HS-27A (cell line): ENCODE results near the gene KRT13.
A peak's percentile ranks its signal among the peaks of the same experiment; 100 is the strongest.
"Not testable (repeated sequence)": the region's sequence is repeated elsewhere in the genome, so short reads cannot be mapped to it uniquely, and the experiment has no call there.

Experiments
- DNase-seq: peaks from one replicate; pipeline ENCODE4 v3.0.0-alpha.2; 2012; ENCODE audit warnings: low read depth, missing footprints

KRT13 gene

GRCh38 chr17:41505007-41505808 is at the start of gene KRT13:
Gene KRT13, minus strand, starts transcription at chr17:41505612. Its CDS starts 62 bp downstream, at chr17:41505550.
- no peak for DNase-seq

DNA sequence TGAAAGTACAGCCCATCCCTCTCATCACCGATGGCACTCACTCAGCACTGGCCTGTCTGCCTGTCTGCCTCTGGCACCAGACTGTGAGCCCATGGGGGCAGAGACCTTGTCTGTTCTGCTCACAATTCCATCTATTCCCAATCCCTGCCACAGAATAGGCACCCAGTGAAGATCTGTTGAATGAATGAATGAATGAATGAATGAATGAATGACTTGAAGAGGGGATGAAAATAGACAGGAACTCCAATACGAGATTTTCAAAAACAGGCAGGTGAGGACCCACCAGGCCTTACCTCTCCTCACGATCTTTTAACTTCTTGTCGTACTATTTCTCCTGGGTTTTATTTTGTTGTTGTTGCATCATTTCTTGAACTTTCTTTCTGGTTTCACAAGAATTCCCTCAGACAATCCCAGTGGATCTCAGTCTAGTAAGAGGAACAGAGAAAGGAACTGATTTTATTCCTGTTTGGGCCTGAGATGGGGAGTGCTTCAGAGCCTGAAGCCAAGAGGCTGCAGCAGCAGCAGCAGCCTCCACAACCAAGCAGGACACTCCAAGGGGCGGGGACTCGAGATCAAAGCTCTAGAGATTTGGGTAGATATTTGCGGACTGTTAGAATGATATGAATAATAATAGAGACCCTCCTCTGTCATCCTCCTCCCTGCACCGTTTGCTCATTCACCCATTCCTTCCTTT is 48.7 kb upstream of the KRT13 start:
- DNase-seq, result no peak

DNA sequence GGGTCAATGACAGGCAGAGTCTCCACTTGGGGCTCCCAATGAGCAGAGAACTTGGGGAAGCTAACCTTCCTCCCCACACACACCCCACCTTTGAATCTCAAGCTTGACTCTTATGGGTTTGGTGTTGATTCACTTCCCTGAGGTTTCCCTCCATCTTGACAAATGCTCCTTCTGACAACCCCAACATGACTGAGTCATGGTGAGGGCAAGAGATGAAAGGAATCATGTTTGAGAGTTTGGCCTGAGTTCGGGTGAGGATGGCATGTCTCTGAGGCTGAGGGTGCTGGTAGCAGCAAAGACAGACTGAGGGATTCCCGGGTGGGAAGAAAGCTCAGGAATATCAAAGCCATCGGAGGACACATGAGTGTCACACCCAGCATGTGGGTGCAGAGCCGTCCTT is 47.8 kb upstream of the KRT13 start:
- no peak for DNase-seq

DNA sequence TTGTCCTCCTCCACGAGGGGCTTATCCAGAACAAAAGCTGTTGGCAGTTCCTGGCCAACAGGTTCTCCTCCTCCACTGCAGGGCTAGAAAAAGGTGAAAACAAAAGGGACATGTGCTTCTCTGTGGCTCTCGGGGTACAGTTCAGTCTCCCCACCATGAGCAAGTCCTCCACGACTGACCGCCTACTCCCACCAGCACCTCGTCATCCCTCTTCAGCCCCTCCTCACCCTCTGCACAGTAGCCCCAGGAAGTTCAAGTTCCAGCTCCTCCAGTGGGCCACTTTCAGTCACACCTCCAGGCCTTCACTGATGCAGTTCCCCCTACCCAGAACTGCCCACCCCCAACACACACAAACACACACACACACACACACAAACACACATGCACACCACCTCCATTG is 47.0 kb upstream of the KRT13 start:
- no peak for DNase-seq

GRCh38 chr17:41551365-41551764 is 46.0 kb upstream of the KRT13 start:
- DNase-seq, result no peak

DNA sequence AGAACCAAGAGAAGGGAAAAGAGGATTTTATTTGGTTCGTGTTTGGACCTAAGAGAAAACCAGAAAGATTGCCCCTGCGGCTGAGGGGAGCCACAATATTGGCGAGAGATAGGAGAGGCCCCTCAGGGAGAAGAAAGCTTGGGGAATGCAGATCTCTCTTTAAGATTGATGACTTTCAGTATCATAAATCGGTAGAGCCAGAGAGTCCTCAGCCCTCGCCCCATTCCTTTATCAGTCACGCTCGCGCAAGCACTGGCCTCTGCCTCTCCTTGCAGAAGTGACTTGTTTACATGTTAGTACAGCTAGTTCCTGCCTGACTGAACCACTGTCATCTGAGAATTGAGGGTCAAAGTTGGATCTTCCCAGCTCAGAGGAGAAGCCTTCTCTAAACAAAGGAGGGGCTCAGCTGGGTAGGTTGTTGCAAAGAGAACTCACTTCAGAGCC is 44.2 kb upstream of the KRT13 start:
- no peak for DNase-seq

DNA sequence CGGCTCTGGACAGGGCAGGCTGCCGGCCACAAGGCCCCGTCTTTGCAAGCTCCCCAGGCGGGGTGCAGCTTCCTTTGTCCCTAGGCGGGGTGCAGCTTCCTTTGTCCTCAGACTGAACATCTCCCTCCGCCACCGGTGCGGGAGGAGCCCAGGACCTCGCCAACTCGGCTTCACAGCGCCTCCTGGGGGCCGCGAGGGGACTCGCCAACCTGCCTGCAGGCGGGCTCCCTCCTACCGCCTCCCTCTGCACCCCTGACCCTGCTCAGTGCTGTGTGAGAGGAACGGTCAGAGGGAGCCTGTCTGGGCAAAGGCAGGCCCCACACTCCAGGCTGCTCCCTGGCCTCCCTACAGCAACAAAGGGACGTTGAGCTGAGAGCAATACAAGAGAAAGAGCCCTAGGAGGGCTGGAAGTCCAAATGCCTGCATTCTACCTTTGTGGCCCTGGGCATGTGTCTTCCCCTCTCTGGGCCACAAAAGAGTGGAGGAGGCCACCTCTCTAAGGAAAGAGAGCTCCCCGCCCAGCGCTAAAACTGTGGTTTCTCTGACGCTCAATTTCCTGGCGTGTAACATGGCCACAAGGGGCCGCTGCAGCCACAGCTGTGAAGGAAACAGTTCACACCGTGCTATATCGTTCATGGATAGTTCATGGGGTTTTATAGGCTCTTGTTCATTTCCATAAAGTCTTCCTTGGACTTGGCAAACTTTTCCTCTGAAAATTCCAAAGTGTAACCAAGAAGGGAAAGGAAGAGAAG is 43.6 kb upstream of the KRT13 start:
- DNase-seq, result peak; percentile 54

DNA sequence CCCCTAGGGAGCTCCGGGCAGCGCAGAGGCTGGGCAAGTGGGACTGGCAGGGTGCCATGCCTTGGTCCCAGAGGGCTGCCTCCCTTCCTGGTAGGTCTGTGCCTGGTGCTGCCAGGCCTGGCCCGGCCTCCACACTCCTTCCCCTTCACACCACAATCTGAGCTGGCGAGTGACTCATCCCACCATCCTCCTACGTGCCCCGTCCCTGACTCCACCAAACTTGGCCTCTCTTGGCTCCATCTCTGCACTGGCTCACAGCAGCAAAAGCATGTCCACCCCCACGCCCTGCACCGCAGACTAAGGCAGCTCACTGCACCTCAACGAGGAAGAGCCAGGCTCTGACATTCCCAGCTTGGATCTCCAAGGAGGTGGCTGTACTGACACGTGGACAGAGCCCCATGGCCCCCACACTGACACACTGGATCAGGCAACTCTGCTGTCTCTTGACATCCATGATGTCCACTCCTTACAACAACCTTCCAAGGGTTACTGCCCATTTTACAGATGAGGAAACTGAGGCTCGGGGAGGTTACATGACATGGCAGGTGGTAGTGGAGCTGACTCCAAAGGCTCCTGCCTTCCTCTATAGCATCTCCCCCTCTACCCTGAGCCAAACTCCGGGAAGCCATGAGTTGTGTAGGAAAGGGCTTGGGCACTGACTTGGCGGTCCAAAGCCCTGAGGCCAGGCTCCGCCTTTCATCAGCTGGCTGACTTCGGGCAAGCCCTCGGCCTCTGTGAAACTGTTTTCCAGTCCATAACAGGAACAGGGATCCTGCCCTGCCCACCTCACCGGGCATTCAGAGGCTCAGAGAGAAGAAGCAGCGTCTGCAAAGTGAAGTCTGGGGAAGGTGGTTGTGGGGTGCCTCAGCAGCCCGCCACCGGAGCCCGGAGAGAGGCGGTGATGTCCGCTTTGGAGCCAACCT is 42.8 kb upstream of the KRT13 start:
- DNase-seq, result peak; percentile 88

DNA sequence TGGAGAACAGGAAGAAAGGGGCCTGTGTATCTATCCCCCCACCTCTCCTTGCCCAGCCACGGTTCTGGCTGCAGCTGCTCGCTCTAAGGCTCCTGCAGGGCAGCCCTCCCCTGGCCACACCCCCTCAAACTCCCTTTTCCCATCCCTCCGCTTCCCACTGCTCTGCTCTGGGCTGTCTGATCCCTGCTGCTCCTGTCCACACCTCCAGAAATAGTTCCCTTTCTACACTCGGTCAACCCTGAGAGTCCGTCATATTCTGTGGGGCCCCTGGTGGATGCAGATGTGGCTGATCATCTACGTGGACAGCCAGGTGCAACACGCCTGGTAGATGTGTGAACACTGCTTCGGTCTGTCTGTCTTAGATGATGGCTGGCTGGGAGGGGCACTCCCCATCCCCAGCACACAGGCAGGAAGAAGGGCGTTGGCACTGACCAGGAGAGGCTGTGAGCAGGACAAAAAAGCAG is 42.0 kb upstream of the KRT13 start:
- no peak for DNase-seq

DNA sequence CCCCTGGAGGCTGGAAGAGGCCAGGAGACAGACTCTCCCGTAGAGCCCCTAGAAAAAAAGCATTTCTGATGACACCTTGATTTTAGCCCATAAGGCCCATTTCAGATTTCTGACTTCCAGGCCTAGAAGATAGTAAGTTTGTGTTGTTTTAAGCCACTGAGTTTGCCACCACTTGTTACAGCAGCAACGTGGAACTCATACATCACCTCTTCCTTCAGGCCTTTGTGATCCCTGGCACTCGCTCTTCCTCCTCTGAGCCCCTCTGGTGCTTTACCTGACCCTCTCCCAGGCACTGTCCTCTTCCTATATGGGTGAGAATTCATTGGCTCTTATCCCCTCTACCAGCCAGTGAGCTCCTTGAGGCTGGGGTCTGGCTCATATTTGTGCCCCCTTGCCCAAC is 41.4 kb upstream of the KRT13 start:
- no peak for DNase-seq

DNA sequence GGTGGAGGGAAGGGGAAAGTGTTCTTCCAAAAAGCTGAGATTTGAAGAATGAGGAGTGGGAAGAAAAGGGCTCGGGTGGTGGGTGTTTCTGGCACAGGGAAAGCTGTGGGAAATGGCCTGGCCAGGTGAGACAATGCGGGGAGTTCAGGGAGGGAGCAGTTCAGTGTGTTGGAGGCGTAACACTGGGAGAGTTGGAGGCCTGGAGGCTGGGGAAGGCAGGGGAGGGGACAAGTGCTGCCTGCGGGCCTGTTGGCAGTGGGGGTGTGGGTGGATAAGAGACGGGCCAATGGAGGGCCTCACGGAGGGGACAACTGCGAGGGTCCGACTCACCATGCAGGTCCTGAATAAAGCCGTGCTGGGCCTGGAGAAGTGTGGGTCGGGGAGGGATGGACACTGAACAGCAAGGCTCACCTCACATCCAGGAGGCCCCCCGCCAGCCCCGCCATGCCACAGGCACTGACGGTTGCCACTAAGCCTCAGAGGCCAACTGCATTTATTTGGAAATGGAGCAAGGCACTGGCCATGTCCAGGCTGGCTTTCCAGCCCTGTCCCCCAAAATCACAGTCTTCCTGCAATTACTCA is 40.5 kb upstream of the KRT13 start:
- no peak for DNase-seq

DNA sequence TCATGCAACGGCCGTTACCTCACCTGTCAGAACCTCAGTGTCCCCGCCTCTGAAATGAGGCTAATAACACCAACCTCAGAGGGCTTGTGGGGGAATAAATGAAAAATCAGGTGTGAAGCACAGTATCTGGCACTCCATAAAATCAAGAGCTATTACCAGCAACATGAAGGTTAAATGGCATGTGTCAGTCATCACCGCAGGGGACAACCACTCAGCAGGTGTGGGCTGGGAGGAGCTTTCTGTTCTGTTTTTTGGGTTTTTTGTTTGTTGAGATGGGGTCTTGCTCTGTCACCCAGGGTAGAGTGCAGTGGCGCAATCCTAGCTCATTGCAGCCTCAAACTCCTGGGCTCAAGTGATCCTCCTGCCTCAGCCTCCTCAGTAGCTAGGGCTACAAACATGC is 39.5 kb upstream of the KRT13 start:
- DNase-seq, result no peak

DNA sequence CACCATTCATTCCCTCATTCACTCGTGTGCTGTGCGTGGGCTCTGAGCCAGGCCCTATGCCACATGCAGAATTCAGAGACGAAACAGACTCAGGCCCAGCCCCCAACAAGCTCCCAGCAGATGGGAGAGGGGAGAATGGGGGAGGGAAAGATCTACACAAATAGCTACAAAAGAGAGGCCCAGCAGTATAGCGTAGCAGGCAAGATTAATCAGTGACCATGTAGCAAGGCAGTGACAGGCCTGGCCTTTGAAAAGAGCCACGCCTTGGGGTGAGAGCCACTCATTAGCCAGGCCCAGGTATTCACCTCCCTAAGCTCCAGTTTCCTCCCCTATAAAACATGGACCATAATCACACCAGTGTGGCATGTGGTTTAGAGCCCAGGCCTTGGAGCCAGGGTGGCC is 39.1 kb upstream of the KRT13 start:
- DNase-seq, result no peak

DNA sequence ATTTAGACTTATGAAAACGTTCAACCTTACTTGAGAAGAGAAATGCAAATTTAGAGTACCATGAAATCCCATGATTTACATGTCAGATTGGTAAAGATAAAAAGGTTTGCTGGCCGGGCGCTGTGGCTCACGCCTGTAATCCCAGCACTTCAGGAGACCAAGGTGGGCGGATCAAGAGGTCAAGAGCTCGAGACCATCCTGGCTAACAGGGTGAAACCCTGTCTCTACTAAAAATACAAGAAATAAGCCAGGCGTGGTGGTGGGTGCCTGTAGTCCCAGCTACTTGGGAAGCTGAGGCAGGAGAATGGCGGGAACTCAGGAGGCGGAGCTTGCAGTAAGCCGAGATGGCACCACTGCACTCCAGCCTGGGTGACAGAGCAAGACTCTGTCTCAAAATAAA is 37.4 kb upstream of the KRT13 start:
- not testable (repeated sequence) for DNase-seq

DNA sequence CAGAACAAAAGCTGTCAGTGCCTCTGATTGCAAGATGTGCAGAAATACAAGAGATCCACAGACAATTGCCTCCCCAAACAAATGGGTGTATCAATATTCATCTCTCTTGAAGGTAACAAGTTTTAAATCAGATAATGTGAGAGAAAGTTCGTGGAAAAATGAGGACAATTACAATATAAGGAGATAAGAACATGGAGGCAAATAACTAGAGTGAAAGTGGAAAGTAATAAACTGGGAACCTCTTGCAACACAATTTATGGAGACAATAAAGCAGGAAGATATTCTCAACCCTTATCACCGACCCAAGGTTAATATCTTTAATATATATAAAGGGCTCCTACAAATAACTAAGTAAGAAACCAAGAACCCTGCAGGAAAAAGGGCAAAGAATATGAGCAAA is 36.9 kb upstream of the KRT13 start:
- DNase-seq, result no peak

GRCh38 chr17:41540921-41541625 is 35.7 kb upstream of the KRT13 start:
- DNase-seq, result no peak

DNA sequence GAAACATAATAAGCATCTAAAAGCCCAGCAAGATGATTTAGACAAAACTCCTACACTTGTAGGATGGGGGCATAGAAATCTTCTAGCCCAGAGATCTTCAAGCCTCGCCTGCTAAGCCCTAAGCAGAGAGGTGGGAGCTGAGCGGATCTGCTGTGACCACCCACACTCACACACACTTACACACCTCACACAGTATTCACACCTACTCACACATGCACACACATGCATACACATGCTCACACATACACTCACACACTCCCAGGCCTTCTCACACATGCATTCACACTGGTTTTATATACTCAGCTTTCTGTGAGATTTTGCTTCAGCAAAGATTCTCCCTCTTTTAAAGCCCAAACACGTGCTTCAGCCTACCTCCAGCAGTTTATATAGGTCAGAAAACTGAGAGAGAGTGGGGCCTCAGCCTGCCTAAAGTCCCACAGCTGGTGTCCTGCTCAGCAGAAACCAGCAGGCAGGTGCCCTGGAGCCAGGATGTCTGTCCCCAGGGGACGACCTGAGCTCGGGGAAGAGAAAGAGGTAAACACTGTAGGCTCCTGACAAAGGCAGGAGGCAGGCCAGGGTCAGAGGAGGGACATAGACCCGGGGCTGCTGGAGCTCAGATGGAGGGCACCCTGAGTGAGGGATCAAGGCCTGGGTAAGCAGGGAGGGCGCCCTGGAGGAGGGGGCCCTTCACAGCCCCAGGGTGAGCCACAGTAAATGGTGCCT is 34.7 kb upstream of the KRT13 start:
- no peak for DNase-seq

DNA sequence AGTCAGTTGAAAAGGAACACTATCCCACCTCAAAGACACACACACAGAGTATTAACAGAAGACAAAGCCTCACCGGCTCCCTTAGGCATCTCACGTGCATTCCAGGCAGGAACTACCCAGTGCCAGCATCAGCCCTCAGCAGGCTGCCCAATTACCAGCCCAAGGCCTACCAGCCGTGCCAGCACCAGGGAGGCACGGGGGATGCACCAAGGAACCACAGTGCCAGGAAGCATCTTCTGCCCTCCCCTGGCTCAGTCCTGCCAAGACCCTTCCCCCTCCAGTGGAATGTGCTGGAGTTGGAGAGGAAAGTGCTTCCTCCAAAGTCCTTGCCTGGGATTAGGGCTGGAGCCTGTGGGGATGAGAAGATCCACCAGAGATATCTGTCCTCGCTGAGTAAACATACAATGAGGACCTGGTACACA is 33.7 kb upstream of the KRT13 start:
- no peak for DNase-seq

GRCh38 chr17:41538565-41538991 is 33.2 kb upstream of the KRT13 start:
- no peak for DNase-seq

DNA sequence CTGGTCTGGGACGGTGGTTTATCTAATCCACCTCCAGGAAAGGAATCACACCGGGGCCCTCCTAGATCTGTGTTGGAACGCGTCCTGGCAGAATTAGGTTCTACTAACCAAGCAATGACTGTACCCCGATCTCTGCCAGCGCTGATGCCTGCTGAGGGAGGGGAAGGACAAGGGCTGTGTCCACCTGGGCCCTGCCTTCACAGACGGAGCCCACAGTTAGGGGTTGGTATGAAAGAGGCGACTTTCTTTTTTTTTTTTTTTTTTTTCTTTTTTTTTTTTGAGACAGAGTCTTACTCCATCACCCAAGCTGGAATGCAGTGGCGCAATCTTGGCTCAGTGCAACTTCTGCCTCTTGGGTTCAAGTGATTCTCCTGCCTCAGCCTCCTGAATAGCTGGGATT is 32.6 kb upstream of the KRT13 start:
- no peak for DNase-seq
